ENCODE data around the gene LTF.

LTF gene

GRCh38 chr3:46465196-46465520 is 453 bp upstream of the LTF start:
- Histone ChIP-seq H2BK120ac (ENCODE audit: low read depth, low read length) (no peak overlapping the region), H3K14ac (ENCODE audit: low read length) (no peak overlapping the region), H3K23ac (ENCODE audit: low read depth, low read length, poor library complexity) (peak overlapping the region; percentile 69), H3K27ac (replicated peaks; ENCODE audit: low read length) (no peak overlapping the region), H2BK12ac (ENCODE audit: low read length) (no peak overlapping the region), H3K4me2 (ENCODE audit: insufficient read depth, low read length, poor library complexity, severe bottlenecking) (no peak overlapping the region), H2BK5ac (ENCODE audit: low read length) (no peak overlapping the region), H3K9ac (ENCODE audit: low read depth, low read length, poor library complexity) (no peak overlapping the region), H3K4ac (ENCODE audit: low read length) (no peak overlapping the region), H3K27me3 (ENCODE audit: control insufficient read depth in 3 of 3, insufficient read depth in 3 of 3, low read depth in 1 of 3, low read length in 3 of 3) (peaks cover 0 to 22% (median 0%) of the 10 kb centered on the region in 3 experiments), H3K4me3 (ENCODE audit: low read length in 2 of 2) (no peak overlapping the region), H3K79me1 (ENCODE audit: low read depth, low read length) (no peaks in the 10 kb centered on the region), H3K36me3 (replicated peaks in 1 of 2; ENCODE audit: control insufficient read depth in 2 of 2, insufficient read depth in 2 of 2, low read length in 2 of 2) (no peaks in the 10 kb centered on the region), H4K91ac (ENCODE audit: low read depth, low read length, poor library complexity) (no peak overlapping the region), H3K18ac (ENCODE audit: low read length) (no peak overlapping the region), H2AK5ac (ENCODE audit: low read depth, low read length) (no peak overlapping the region), H3K9me3 (replicated peaks in 1 of 2; ENCODE audit: control insufficient read depth in 2 of 2, insufficient read depth in 1 of 2, low read depth in 1 of 2, low read length in 2 of 2) (no peaks in the 10 kb centered on the region), H4K8ac (ENCODE audit: low read depth, low read length) (no peak overlapping the region), H3K4me1 (ENCODE audit: control insufficient read depth in 2 of 2, insufficient read depth in 1 of 2, low read depth in 1 of 2, low read length in 2 of 2) (no peaks in the 10 kb centered on the region), H2BK15ac (ENCODE audit: low read length) (no peak overlapping the region), H2AFZ (ENCODE audit: low read length) (no peak overlapping the region)
- no CpG with 5 or more reads among the region's 2 CpGs for WGBS, 2 donors (ENCODE audit: extremely low coverage in 2 of 2, insufficient read length in 2 of 2, insufficient replicate concordance in 1 of 2)
- no peak for DNase-seq (ENCODE audit: low spot score)

- Histone ChIP-seq H3K9me3 (replicated peaks in 1 of 2; ENCODE audit: control insufficient read depth in 2 of 2, insufficient read depth in 1 of 2, low read depth in 1 of 2, low read length in 2 of 2) (no peaks in the 10 kb centered on the region), H3K4ac (ENCODE audit: low read length) (no peak overlapping the region), H2AFZ (ENCODE audit: low read length) (no peak overlapping the region), H2BK15ac (ENCODE audit: low read length) (no peak overlapping the region), H2AK5ac (ENCODE audit: low read depth, low read length) (no peak overlapping the region), H3K9ac (ENCODE audit: low read depth, low read length, poor library complexity) (no peak overlapping the region), H3K23ac (ENCODE audit: low read depth, low read length, poor library complexity) (no peak overlapping the region), H3K4me3 (ENCODE audit: low read length in 2 of 2) (no peak overlapping the region), H3K27ac (replicated peaks; ENCODE audit: low read length) (no peak overlapping the region), H2BK5ac (ENCODE audit: low read length) (no peak overlapping the region), H2BK120ac (ENCODE audit: low read depth, low read length) (no peak overlapping the region), H3K27me3 (ENCODE audit: control insufficient read depth in 3 of 3, insufficient read depth in 3 of 3, low read depth in 1 of 3, low read length in 3 of 3) (peaks cover 0 to 22% (median 0%) of the 10 kb centered on the region in 3 experiments), H3K4me1 (ENCODE audit: control insufficient read depth in 2 of 2, insufficient read depth in 1 of 2, low read depth in 1 of 2, low read length in 2 of 2) (no peaks in the 10 kb centered on the region), H3K4me2 (ENCODE audit: insufficient read depth, low read length, poor library complexity, severe bottlenecking) (no peak overlapping the region), H3K36me3 (replicated peaks in 1 of 2; ENCODE audit: control insufficient read depth in 2 of 2, insufficient read depth in 2 of 2, low read length in 2 of 2) (no peaks in the 10 kb centered on the region), H2BK12ac (ENCODE audit: low read length) (no peak overlapping the region), H3K14ac (ENCODE audit: low read length) (no peak overlapping the region), H3K79me1 (ENCODE audit: low read depth, low read length) (no peaks in the 10 kb centered on the region), H4K91ac (ENCODE audit: low read depth, low read length, poor library complexity) (no peak overlapping the region), H3K18ac (ENCODE audit: low read length) (no peak overlapping the region), H4K8ac (ENCODE audit: low read depth, low read length) (no peak overlapping the region)
- DNase-seq (ENCODE audit: low spot score) = no peak
- WGBS, 2 donors (ENCODE audit: extremely low coverage in 2 of 2, insufficient read length in 2 of 2, insufficient replicate concordance in 1 of 2) = no CpG with 5 or more reads among the region's 8 CpGs
Measured at GRCh38 chr3:46463868-46464241, 850 bp downstream of the LTF start.

GRCh38 chr3:46463120-46463867 is 1.4 kb downstream of the LTF start:
- Histone ChIP-seq H2BK5ac (ENCODE audit: low read length) (no peak overlapping the region), H2BK12ac (ENCODE audit: low read length) (no peak overlapping the region), H3K9ac (ENCODE audit: low read depth, low read length, poor library complexity) (no peak overlapping the region), H4K91ac (ENCODE audit: low read depth, low read length, poor library complexity) (no peak overlapping the region), H3K4ac (ENCODE audit: low read length) (no peak overlapping the region), H3K27ac (replicated peaks; ENCODE audit: low read length) (no peak overlapping the region), H3K79me1 (ENCODE audit: low read depth, low read length) (no peaks in the 10 kb centered on the region), H3K9me3 (replicated peaks in 1 of 2; ENCODE audit: control insufficient read depth in 2 of 2, insufficient read depth in 1 of 2, low read depth in 1 of 2, low read length in 2 of 2) (no peaks in the 10 kb centered on the region), H4K8ac (ENCODE audit: low read depth, low read length) (no peak overlapping the region), H2BK15ac (ENCODE audit: low read length) (no peak overlapping the region), H3K23ac (ENCODE audit: low read depth, low read length, poor library complexity) (no peak overlapping the region), H3K27me3 (ENCODE audit: control insufficient read depth in 3 of 3, insufficient read depth in 3 of 3, low read depth in 1 of 3, low read length in 3 of 3) (peaks cover 0 to 22% (median 0%) of the 10 kb centered on the region in 3 experiments), H2AK5ac (ENCODE audit: low read depth, low read length) (no peak overlapping the region), H2AFZ (ENCODE audit: low read length) (no peak overlapping the region), H3K36me3 (replicated peaks in 1 of 2; ENCODE audit: control insufficient read depth in 2 of 2, insufficient read depth in 2 of 2, low read length in 2 of 2) (no peaks in the 10 kb centered on the region), H3K4me2 (ENCODE audit: insufficient read depth, low read length, poor library complexity, severe bottlenecking) (no peak overlapping the region), H3K4me1 (ENCODE audit: control insufficient read depth in 2 of 2, insufficient read depth in 1 of 2, low read depth in 1 of 2, low read length in 2 of 2) (no peaks in the 10 kb centered on the region), H2BK120ac (ENCODE audit: low read depth, low read length) (no peak overlapping the region), H3K14ac (ENCODE audit: low read length) (no peak overlapping the region), H3K4me3 (ENCODE audit: low read length in 2 of 2) (no peak overlapping the region), H3K18ac (ENCODE audit: low read length) (no peak overlapping the region)
- no peak for DNase-seq (ENCODE audit: low spot score)
- WGBS, 2 donors (ENCODE audit: extremely low coverage in 2 of 2, insufficient read length in 2 of 2, insufficient replicate concordance in 1 of 2) = no CpG with 5 or more reads among the region's 6 CpGs

- peaks cover 0 to 22% (median 0%) of the 10 kb centered on the region in 3 experiments for H3K27me3 ChIP-seq (ENCODE audit: control insufficient read depth in 3 of 3, insufficient read depth in 3 of 3, low read depth in 1 of 3, low read length in 3 of 3)
- no peaks in the 10 kb centered on the region for H3K4me1 ChIP-seq (ENCODE audit: control insufficient read depth in 2 of 2, insufficient read depth in 1 of 2, low read depth in 1 of 2, low read length in 2 of 2)
- H2BK12ac ChIP-seq (ENCODE audit: low read length) = no peak overlapping the region
- no CpG with 5 or more reads among the region's 3 CpGs for WGBS, 2 donors (ENCODE audit: extremely low coverage in 2 of 2, insufficient read length in 2 of 2, insufficient replicate concordance in 1 of 2)
- no peak overlapping the region for H3K4ac ChIP-seq (ENCODE audit: low read length)
- no peak overlapping the region for H3K9ac ChIP-seq (ENCODE audit: low read depth, low read length, poor library complexity)
- no peak for DNase-seq (ENCODE audit: low spot score)
- no peak overlapping the region for H2AK5ac ChIP-seq (ENCODE audit: low read depth, low read length)
- H3K14ac ChIP-seq (ENCODE audit: low read length) = no peak overlapping the region
- no peak overlapping the region for H4K91ac ChIP-seq (ENCODE audit: low read depth, low read length, poor library complexity)
- no peaks in the 10 kb centered on the region for H3K9me3 ChIP-seq (replicated peaks in 1 of 2; ENCODE audit: control insufficient read depth in 2 of 2, insufficient read depth in 1 of 2, low read depth in 1 of 2, low read length in 2 of 2)
- no peak overlapping the region for H4K8ac ChIP-seq (ENCODE audit: low read depth, low read length)
- no peak overlapping the region for H2BK5ac ChIP-seq (ENCODE audit: low read length)
- no peak overlapping the region for H2AFZ ChIP-seq (ENCODE audit: low read length)
- H3K27ac ChIP-seq (replicated peaks; ENCODE audit: low read length) = no peak overlapping the region
- H3K4me2 ChIP-seq (ENCODE audit: insufficient read depth, low read length, poor library complexity, severe bottlenecking) = no peak overlapping the region
- H2BK120ac ChIP-seq (ENCODE audit: low read depth, low read length) = no peak overlapping the region
- no peak overlapping the region for H3K18ac ChIP-seq (ENCODE audit: low read length)
- H3K4me3 ChIP-seq (ENCODE audit: low read length in 2 of 2) = no peak overlapping the region
- no peak overlapping the region for H3K23ac ChIP-seq (ENCODE audit: low read depth, low read length, poor library complexity)
- H3K79me1 ChIP-seq (ENCODE audit: low read depth, low read length) = no peaks in the 10 kb centered on the region
- no peak overlapping the region for H2BK15ac ChIP-seq (ENCODE audit: low read length)
- H3K36me3 ChIP-seq (replicated peaks in 1 of 2; ENCODE audit: control insufficient read depth in 2 of 2, insufficient read depth in 2 of 2, low read length in 2 of 2) = no peaks in the 10 kb centered on the region
Measured at GRCh38 chr3:46462511-46462910, 2.2 kb downstream of the LTF start.

Measured in neuronal stem cell (in vitro differentiated cells).